ENCODE measurements around the gene C16orf86.

DNA sequence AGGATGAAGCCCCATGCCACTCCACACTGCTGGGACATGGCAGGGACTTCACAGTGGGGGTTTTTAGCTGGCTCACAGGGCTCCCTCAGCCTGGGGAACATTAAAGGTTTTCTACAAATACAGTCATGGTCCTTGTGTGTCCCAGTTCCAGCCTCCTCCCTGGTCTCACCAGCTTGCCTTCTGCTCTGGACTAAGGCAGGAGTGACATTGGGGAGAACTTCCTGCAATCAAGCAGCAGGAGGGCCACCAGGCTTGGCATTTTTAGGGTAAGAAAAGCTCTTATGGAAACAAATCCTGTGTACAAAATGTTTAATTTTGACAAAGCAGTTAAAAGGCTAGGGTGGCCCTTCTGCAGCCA lies 4.0 kb upstream of the C16orf86 start:
- TF ChIP-seq CTCF (conservative IDR thresholded peaks at IDR 0.05 in 1 of 2, IDR thresholded peaks at IDR 0.05 in 1 of 2; ENCODE audit: low read depth in 1 of 2, low read length in 2 of 2) (no peak), EZH2 (IDR thresholded peaks at IDR 0.05; ENCODE audit: low read length, missing control alignments) (no peak)

Data from fibroblast of lung (primary cell).